ENCODE data around the gene TDRD15. TPM values are rescaled to one million over a fixed set of nuclear protein-coding genes. Genes with fewer than 3 reads are reported as not detected.
"Not testable (repeated sequence)": the region's sequence is repeated elsewhere in the genome, so short reads cannot be mapped to it uniquely, and the experiment has no call there.

The TDRD15 gene
- total and polyA plus RNA-seq, 11 donors, result 0.05 to 0.08 TPM; not detected in 9

- Histone ChIP-seq H3K27ac (no peak overlapping the region), H3K4me1 (no peaks in the 10 kb centered on the region), H3K36me3 (no peaks in the 10 kb centered on the region), H3K9me3 (no peaks in the 10 kb centered on the region), H3K4me3 (no peak overlapping the region), H3K27me3 (peaks cover 0 to 14% (median 0%) of the 10 kb centered on the region in 9 donors)
- 63 to 73% (median 70%) methylated on average over 2 of the region's 2 CpGs for WGBS, 4 donors
- TF ChIP-seq, protein P1, sequence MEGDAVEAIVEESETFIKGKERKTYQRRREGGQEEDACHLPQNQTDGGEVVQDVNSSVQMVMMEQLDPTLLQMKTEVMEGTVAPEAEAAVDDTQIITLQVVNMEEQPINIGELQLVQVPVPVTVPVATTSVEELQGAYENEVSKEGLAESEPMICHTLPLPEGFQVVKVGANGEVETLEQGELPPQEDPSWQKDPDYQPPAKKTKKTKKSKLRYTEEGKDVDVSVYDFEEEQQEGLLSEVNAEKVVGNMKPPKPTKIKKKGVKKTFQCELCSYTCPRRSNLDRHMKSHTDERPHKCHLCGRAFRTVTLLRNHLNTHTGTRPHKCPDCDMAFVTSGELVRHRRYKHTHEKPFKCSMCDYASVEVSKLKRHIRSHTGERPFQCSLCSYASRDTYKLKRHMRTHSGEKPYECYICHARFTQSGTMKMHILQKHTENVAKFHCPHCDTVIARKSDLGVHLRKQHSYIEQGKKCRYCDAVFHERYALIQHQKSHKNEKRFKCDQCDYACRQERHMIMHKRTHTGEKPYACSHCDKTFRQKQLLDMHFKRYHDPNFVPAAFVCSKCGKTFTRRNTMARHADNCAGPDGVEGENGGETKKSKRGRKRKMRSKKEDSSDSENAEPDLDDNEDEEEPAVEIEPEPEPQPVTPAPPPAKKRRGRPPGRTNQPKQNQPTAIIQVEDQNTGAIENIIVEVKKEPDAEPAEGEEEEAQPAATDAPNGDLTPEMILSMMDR (IDR thresholded peaks at IDR 0.05), result no peak
- TF ChIP-seq POLR2A (IDR thresholded peaks at IDR 0.05), result no peak
- DNase-seq, result no peak
- no peak for ATAC-seq
- intact Hi-C loops (cut with DNase I), result no loop called here
Measured at GRCh38 chr2:21142149-21142548, 18.4 kb downstream of the TDRD15 start.

- Histone ChIP-seq H3K4me1 (no peaks in the 10 kb centered on the region), H3K36me3 (no peaks in the 10 kb centered on the region), H3K9me3 (no peaks in the 10 kb centered on the region), H3K4me3 (no peak overlapping the region), H3K27ac (no peak overlapping the region), H3K27me3 (peaks cover 0 to 8% (median 0%) of the 10 kb centered on the region in 9 donors)
- no peak for ATAC-seq
- intact Hi-C loops (cut with DNase I), result no loop called here
- 84 to 95% (median 92%) methylated on average over 2 of the region's 2 CpGs for WGBS, 4 donors
- DNase-seq, result no peak
- no peak for TF ChIP-seq POLR2A (IDR thresholded peaks at IDR 0.05)
- TF ChIP-seq, protein P1 (IDR thresholded peaks at IDR 0.05), result no peak
Measured at GRCh38 chr2:21146638-21147037, 22.9 kb downstream of the TDRD15 start.

DNA sequence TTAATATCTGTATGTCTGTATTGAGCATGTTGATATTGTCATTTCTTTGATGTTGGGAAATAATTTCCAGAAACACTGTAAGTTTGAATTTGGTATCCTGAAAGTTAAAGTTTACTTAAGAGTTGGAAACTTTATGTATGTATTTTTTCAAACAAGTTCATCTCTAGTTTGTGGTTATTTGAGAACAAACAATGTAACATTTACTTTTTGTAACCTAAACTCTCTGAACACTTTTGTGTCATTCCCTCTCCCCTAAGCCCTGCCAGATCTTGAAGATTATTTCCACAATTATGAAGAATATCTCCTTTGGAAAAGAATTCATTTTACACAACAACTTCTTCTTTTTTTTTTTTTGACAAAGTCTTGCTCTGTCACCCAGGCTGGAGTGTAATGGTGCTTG is 24.9 kb downstream of the TDRD15 start:
- DNase-seq (no peak), ATAC-seq (no peak)
- intact Hi-C loops (cut with DNase I), result no loop called here
- no peaks in the 10 kb centered on the region for H3K4me1 ChIP-seq
- H3K36me3 ChIP-seq, result no peaks in the 10 kb centered on the region
- H3K27ac ChIP-seq, result no peak overlapping the region
- no peak overlapping the region for H3K4me3 ChIP-seq
- peaks cover 0 to 5% (median 0%) of the 10 kb centered on the region in 12 donors for H3K9me3 ChIP-seq
- H3K27me3 ChIP-seq, result peaks cover 0 to 18% (median 0%) of the 10 kb centered on the region in 9 donors
- TF ChIP-seq, protein P1 (IDR thresholded peaks at IDR 0.05), result no peak
- TF ChIP-seq POLR2A (IDR thresholded peaks at IDR 0.05), result no peak

DNA sequence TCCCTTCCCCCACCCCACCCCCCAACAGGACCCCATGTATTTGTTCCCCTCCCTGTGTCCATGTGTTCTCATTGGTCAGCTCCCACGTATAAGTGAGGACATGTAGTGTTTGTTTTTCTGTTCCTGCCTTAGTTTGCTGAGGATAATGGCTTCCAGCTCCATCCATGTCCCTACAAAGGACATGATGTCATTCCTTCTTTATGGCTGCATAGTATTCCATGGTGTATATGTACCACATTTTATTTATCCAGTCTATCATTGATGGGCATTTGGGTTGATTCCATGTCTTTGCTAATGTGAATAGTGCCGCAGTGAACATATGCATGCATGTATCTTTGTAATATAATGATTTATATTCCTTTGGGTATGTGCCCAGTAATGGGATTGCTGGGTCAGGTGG is 27.5 kb downstream of the TDRD15 start:
- intact Hi-C loops (cut with DNase I); H3K4me1 ChIP-seq; DNase-seq; ATAC-seq; H3K36me3 ChIP-seq; H3K9me3 ChIP-seq; H3K27ac ChIP-seq; H3K4me3 ChIP-seq: not testable (repeated sequence)
- WGBS, 4 donors, result 37 to 74% (median 42%) methylated on average over 2 of the region's 2 CpGs
- H3K27me3 ChIP-seq, result peaks cover 0 to 21% (median 0%) of the 10 kb centered on the region in 9 donors

Measured in heart left ventricle (tissue), 16 donors.